IMR-90 (cell line): ENCODE results near the gene CLASP1. TPM values are rescaled to one million over a fixed set of nuclear protein-coding genes. Genes with fewer than 3 reads are reported as not detected.

Experiments
- ATAC-seq: fragments of 200-7000 bp; cut with Tn5 transposase; 2 replicates; pipeline ENCODE4 v1.9.1; 2020; ENCODE audit warnings: low read depth, mild to moderate bottlenecking, moderate library complexity
- BruUV-seq: library from RNA; stranded (reverse); fragments of 400-500 nt; replicated peaks from 2 replicates; lab custom pipeline; 2021; lab: Mats Ljungman, UMichigan
- CTCF ChIA-PET: fragments of 300-600 bp; formaldehyde crosslinking; extraction: SDS; loops from one replicate; lab custom pipeline; 2021; ENCODE audit warnings: antibody characterized with exemption; lab: Yijun Ruan, JAX
- POLR2A ChIA-PET: fragments of 300-600 bp; sonication (Branson Sonifier 250); formaldehyde crosslinking; loops from one replicate; lab custom pipeline; 2022; ENCODE audit warnings: antibody characterized with exemption; ENCODE audit not compliant: unreplicated experiment; lab: Charles Lee
- DNase-seq: peaks from one replicate; pipeline ENCODE4 v3.0.0; 2013
- H2AFZ ChIP-seq: replicated peaks from 2 replicates; pipeline ENCODE3; 2013; ENCODE audit warnings: low read length, mild to moderate bottlenecking; ENCODE audit not compliant: poor library complexity
- H2AK5ac ChIP-seq: 2 replicates; pipeline ENCODE4 v1.6.1; 2013; ENCODE audit warnings: low read depth, low read length, inconsistent platforms
- H2AK9ac ChIP-seq: replicated peaks from 2 replicates; pipeline ENCODE3; 2013; ENCODE audit warnings: mild to moderate bottlenecking, low read depth, low read length, moderate library complexity; ENCODE audit not compliant: poor library complexity
- H2BK120ac ChIP-seq: 2 replicates; pipeline ENCODE4 v1.6.1; 2013; ENCODE audit warnings: low read depth, low read length, inconsistent platforms
- H2BK15ac ChIP-seq: 3 replicates; pipeline ENCODE4 v1.6.1; 2013; ENCODE audit warnings: low read depth, low read length, inconsistent platforms
- H2BK20ac ChIP-seq: 2 replicates; pipeline ENCODE4 v1.6.1; 2013; ENCODE audit warnings: low read depth, mild to moderate bottlenecking, inconsistent platforms, low read length, moderate library complexity
- H2BK5ac ChIP-seq: 2 replicates; pipeline ENCODE4 v1.6.1; 2013; ENCODE audit warnings: mild to moderate bottlenecking, low read depth, low read length, inconsistent platforms; ENCODE audit not compliant: poor library complexity, severe bottlenecking
- H3K14ac ChIP-seq: replicated peaks from 2 replicates; pipeline ENCODE4 v1.6.1; 2013; ENCODE audit warnings: low read depth, low read length, inconsistent platforms
- H3K18ac ChIP-seq: 2 replicates; pipeline ENCODE4 v1.6.1; 2013; ENCODE audit warnings: low read depth, low read length, control low read depth
- H3K23ac ChIP-seq: 2 replicates; pipeline ENCODE4 v1.6.1; 2013; ENCODE audit warnings: low read depth, low read length, inconsistent platforms
- H3K27ac ChIP-seq: 2 replicates; pipeline ENCODE4 v1.5.1; 2013; ENCODE audit warnings: mild to moderate bottlenecking, control low read depth, low read length; ENCODE audit not compliant: insufficient read depth
- H3K27me3 ChIP-seq: 2 replicates; pipeline ENCODE4 v1.6.1; 2013; ENCODE audit warnings: low read length; ENCODE audit not compliant: control insufficient read depth, insufficient read depth
- H3K36me3 ChIP-seq: 2 replicates; pipeline ENCODE4 v1.6.1; 2013; ENCODE audit warnings: low read length, mixed read lengths; ENCODE audit not compliant: control insufficient read depth, insufficient read depth
- H3K4ac ChIP-seq: 2 replicates; pipeline ENCODE4 v1.6.1; 2013; ENCODE audit warnings: low read depth, low read length, inconsistent platforms
- H3K4me1 ChIP-seq: 2 replicates; pipeline ENCODE4 v1.6.1; 2013; ENCODE audit warnings: low read length, mixed read lengths; ENCODE audit not compliant: control insufficient read depth, insufficient read depth
- H3K4me2 ChIP-seq: 2 replicates; pipeline ENCODE4 v1.6.1; 2013; ENCODE audit warnings: low read depth, mild to moderate bottlenecking, control low read depth, low read length, moderate library complexity
- H3K4me3 ChIP-seq: 2 replicates; pipeline ENCODE4 v1.5.1; 2013; ENCODE audit warnings: low read depth, mild to moderate bottlenecking, control low read depth, low read length, moderate library complexity; ENCODE audit not compliant: insufficient read depth
- H3K56ac ChIP-seq: 2 replicates; pipeline ENCODE4 v1.6.1; 2013; ENCODE audit warnings: low read length, inconsistent platforms; ENCODE audit not compliant: insufficient read depth; ENCODE audit errors: extremely low read depth
- H3K79me1 ChIP-seq, 2 experiments: 2 replicates each; pipeline ENCODE4 v1.6.1; 2013; ENCODE audit warnings: low read length in 2 of 2, inconsistent platforms in 1 of 2, low read depth in 1 of 2
- H3K9ac ChIP-seq: 2 replicates; pipeline ENCODE4 v1.6.1; 2013; ENCODE audit warnings: low read depth, low read length, control low read depth
- H3K9me1 ChIP-seq: 2 replicates; pipeline ENCODE4 v1.6.1; 2013; ENCODE audit warnings: low read length, inconsistent platforms; ENCODE audit not compliant: insufficient read depth
- H3K9me3 ChIP-seq: 2 replicates; pipeline ENCODE4 v1.6.1; 2013; ENCODE audit warnings: low read length; ENCODE audit not compliant: control insufficient read depth, insufficient read depth
- H4K20me1 ChIP-seq: 2 replicates; pipeline ENCODE4 v1.6.1; 2013; ENCODE audit warnings: low read length, inconsistent platforms; ENCODE audit not compliant: insufficient read depth
- H4K5ac ChIP-seq: 2 replicates; pipeline ENCODE4 v1.6.1; 2013; ENCODE audit warnings: mild to moderate bottlenecking, low read depth, low read length, control low read depth
- H4K8ac ChIP-seq, 2 experiments: 2 replicates each; pipeline ENCODE4 v1.6.1; 2013; ENCODE audit warnings: low read depth in 2 of 2, low read length in 2 of 2, control low read depth in 1 of 2, inconsistent platforms in 1 of 2
- H4K91ac ChIP-seq: 2 replicates; pipeline ENCODE4 v1.6.1; 2013; ENCODE audit warnings: low read depth, low read length, inconsistent platforms; ENCODE audit not compliant: insufficient read depth
- CEBPB ChIP-seq: IDR thresholded peaks from 2 replicates; pipeline ENCODE4 v1.6.1; 2012; ENCODE audit warnings: low read depth, low read length, improper control_type of control experiment
- FOS ChIP-seq: fragments of 150-350 bp; IDR thresholded peaks from 2 replicates; pipeline ENCODE4 v1.6.1; 2016; ENCODE audit warnings: low read depth, low read length
- MAZ ChIP-seq: IDR thresholded peaks from 2 replicates; pipeline ENCODE4 v1.6.1; 2012; ENCODE audit warnings: low read depth, mild to moderate bottlenecking, low read length, improper control_type of control experiment, moderate library complexity, borderline replicate concordance
- MXI1 ChIP-seq: IDR thresholded peaks from 2 replicates; pipeline ENCODE4 v1.6.1; 2012; ENCODE audit warnings: low read depth, mild to moderate bottlenecking, low read length, moderate library complexity, borderline replicate concordance
- POLR2A ChIP-seq: IDR thresholded peaks from 2 replicates; pipeline ENCODE4 v1.6.1; 2012; ENCODE audit warnings: mild to moderate bottlenecking, low read depth, low read length
- RCOR1 ChIP-seq: IDR thresholded peaks from 2 replicates; pipeline ENCODE4 v1.6.1; 2012; ENCODE audit warnings: mild to moderate bottlenecking, low read length, improper control_type of control experiment; ENCODE audit not compliant: insufficient replicate concordance
- RFX5 ChIP-seq: IDR thresholded peaks from 2 replicates; pipeline ENCODE4 v1.8.0; 2012; ENCODE audit warnings: low read depth, mild to moderate bottlenecking, low read length, moderate library complexity
- SMC3 ChIP-seq: fragments of 150-350 bp; IDR thresholded peaks from 2 replicates; pipeline ENCODE4 v1.6.1; 2016; ENCODE audit warnings: low read depth, mild to moderate bottlenecking, antibody characterized with exemption, low read length, moderate library complexity
- WGBS, 2 experiments: methylation state at CpG; one replicate each; pipeline versions ENCODE4 v1.1.5 to v1.1.7; 2013; ENCODE audit warnings: missing lambda C conversion rate in 2 of 2; ENCODE audit not compliant: insufficient read length in 1 of 2; ENCODE audit errors: extremely low coverage in 2 of 2; 5-methylcytosine and 5-hydroxymethylcytosine counted together
- dilution Hi-C: fragments of 300-500 bp; cut with HindIII; formaldehyde crosslinking; loops from one replicate; pipeline ENCODE4 v1.14.3; 2018; ENCODE audit warnings: low sequenced_read_pairs; ENCODE audit not compliant: unreplicated experiment
- in situ Hi-C: fragments of 300-500 bp; cut with MboI; formaldehyde crosslinking; loops from 3 replicates; pipeline ENCODE4 v1.14.3; 2019; ENCODE audit warnings: low sequenced_read_pairs, inconsistent platforms, mixed read lengths
- intact Hi-C: fragments of 100-400 bp; cut with micrococcal nuclease; formaldehyde crosslinking; loops from 2 replicates; pipeline ENCODE4 v1.10.0; 2022
- polyA plus RNA-seq, 3 experiments: library from polyadenylated mRNA; depleted of rRNA; stranded (reverse); fragments of >200 nt; gene quantifications; 2 replicates each; pipeline ENCODE4 v1.2.3, GENCODE V29; 2012; ENCODE audit warnings: low replicate concordance in 1 of 3
- total RNA-seq: library from RNA; depleted of rRNA; stranded (reverse); fragments of >200 nt; gene quantifications from 2 replicates; pipeline ENCODE4 v1.2.3, GENCODE V29; 2012
- TF ChIP-seq, protein P1 (sequence below): fragments of 150-350 bp; IDR thresholded peaks from 2 replicates; pipeline ENCODE4 v1.6.1; 2017; ENCODE audit warnings: mild to moderate bottlenecking, antibody characterized with exemption, low read length, low read depth

Gene CLASP1
- total and polyA plus RNA-seq, 2 of the 4 experiments (the other 2 are of a cell fraction) = 12.3 to 33.7 TPM

DNA sequence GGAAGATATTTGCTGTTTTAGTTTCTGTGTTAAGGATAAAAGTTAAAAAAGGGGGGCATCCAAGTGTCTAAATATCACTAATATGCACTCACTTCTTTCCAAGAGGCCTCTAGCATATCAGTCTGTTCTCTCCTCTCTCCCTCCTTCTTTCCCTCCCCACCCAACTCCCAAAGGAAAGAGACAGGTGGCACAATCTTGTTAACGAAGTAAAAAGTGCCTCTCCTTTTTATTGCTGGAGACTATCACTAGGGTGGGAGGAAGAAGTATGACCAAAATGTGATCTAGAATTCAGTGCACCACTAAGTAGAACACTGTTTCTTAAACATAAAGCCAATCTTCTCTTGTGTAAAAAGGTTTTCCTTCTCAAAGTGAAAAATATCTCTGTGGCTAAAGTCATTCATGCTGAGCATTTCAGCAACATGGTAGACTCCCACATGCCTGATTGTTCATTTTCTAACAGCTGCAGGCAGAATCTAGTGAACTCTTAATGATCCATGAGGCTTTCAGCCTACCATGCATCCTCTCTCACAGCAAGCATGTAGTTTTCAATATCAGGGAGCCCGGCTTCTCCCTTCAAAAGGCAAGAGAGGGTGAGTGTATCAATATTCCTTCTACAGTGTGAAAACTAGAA lies 79.1 kb downstream of the CLASP1 start:
- BruUV-seq = no TSS peak
- Histone ChIP-seq H4K20me1 (peaks cover 25% of the 10 kb centered on the region; the same call in 1 of the 2 replicates), H3K36me3 (no peaks in the 10 kb centered on the region), H3K4me3 (no peak overlapping the region), H3K23ac (no peak overlapping the region), H3K18ac (no peak overlapping the region), H4K91ac (no peak overlapping the region), H2BK20ac (no peak overlapping the region), H2AK5ac (no peak overlapping the region), H2AK9ac (no peak overlapping the region), H4K5ac (no peak overlapping the region), H3K9me3 (no peaks in the 10 kb centered on the region), H2AFZ (no peak overlapping the region), H3K4me1 (peaks cover 4% of the 10 kb centered on the region; the same call in 1 of the 2 replicates), H3K27me3 (no peaks in the 10 kb centered on the region), H2BK120ac (no peak overlapping the region), H3K4me2 (no peak overlapping the region), H3K79me1 (peaks cover 49 to 73% of the 10 kb centered on the region in 2 experiments), H4K8ac (no peak overlapping the region), H2BK15ac (no peak overlapping the region), H3K4ac (no peak overlapping the region), H3K27ac (no peak overlapping the region), H3K9ac (no peak overlapping the region), H3K56ac (no peak overlapping the region), H3K14ac (no peak overlapping the region), H3K9me1 (0 out of 2 replicates have a peak, but pooled peaks cover 12% of the 10 kb centered on the region), H2BK5ac (no peak overlapping the region)
- dilution Hi-C loops (no loop called here), intact Hi-C loops (no loop called here), in situ Hi-C loops (no loop called here)
- ChIA-PET CTCF (no interaction called here), POLR2A (no interaction called here)
- DNase-seq (no peak), ATAC-seq (no peak)
- WGBS, 2 experiments = no CpG with 5 or more reads among the region's 2 CpGs
- TF ChIP-seq, protein P1, sequence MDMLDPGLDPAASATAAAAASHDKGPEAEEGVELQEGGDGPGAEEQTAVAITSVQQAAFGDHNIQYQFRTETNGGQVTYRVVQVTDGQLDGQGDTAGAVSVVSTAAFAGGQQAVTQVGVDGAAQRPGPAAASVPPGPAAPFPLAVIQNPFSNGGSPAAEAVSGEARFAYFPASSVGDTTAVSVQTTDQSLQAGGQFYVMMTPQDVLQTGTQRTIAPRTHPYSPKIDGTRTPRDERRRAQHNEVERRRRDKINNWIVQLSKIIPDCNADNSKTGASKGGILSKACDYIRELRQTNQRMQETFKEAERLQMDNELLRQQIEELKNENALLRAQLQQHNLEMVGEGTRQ = no peak
- TF ChIP-seq CEBPB (no peak), MXI1 (no peak), FOS (no peak), MAZ (no peak), SMC3 (no peak), RFX5 (no peak), RCOR1 (no peak), POLR2A (no peak)
